Peyer's patch (tissue), 4 donors: ENCODE results near the gene GNAL. TPM values are rescaled to one million over a fixed set of nuclear protein-coding genes. Genes with fewer than 3 reads are reported as not detected.

ENCODE experiments used
- DNase-seq, 3 donors: peaks; one replicate each; pipeline ENCODE4 v3.0.0-alpha.2; 2017 to 2019
- H3K27ac ChIP-seq, 4 donors: fragments of 200-600 bp; sonication (generic); one replicate each; pipeline ENCODE4 v1.5.1; 2016 to 2019
- H3K27me3 ChIP-seq, 2 donors: fragments of 200-600 bp; sonication (generic); one replicate each; pipeline ENCODE4 v1.5.1; 2019
- H3K36me3 ChIP-seq, 3 donors: fragments of 200-600 bp; sonication (generic); one replicate each; pipeline ENCODE4 v1.5.1; 2016 to 2019
- H3K4me1 ChIP-seq, 4 donors: fragments of 200-600 bp; sonication (generic); one replicate each; pipeline ENCODE4 v1.5.1; 2016 to 2019
- H3K4me3 ChIP-seq, 4 donors: fragments of 200-600 bp; sonication (generic); 1 replicate in 3 of 4; 2 replicates in 1 of 4; pipeline ENCODE4 v1.5.1; 2016 to 2019; ENCODE audit warnings: mild to moderate bottlenecking in 1 of 4
- H3K9me3 ChIP-seq, 4 donors: fragments of 200-600 bp; sonication (generic); one replicate each; pipeline ENCODE4 v1.5.1; 2016 to 2019; ENCODE audit warnings: mild to moderate bottlenecking in 1 of 4
- POLR2A ChIP-seq, 2 donors: fragments of 450-650 bp; IDR thresholded peaks; one replicate each; pipeline ENCODE4 v1.5.1; 2017; ENCODE audit warnings: antibody characterized with exemption in 2 of 2, mild to moderate bottlenecking in 2 of 2, moderate library complexity in 2 of 2
- total RNA-seq, 4 donors: library from RNA; depleted of rRNA; stranded (reverse); fragments of >200 nt; gene quantifications; one replicate each; pipeline ENCODE4 v1.1.0, GENCODE V29; 2016
- TF ChIP-seq, protein P1 (sequence below), 6 experiments: fragments of 450-650 bp in 4 of 6; fragments of 200-600 bp in 2 of 6; sonication (generic) in 1 of 6; IDR thresholded peaks; one replicate each; pipeline ENCODE4 v1.5.1; 2017 to 2019; ENCODE audit warnings: antibody characterized with exemption in 6 of 6, mild to moderate bottlenecking in 3 of 6, moderate library complexity in 1 of 6

GNAL gene
- total RNA-seq, 4 donors from 2014 or later = 2.5 to 7.4 (median 3.6) TPM

DNA sequence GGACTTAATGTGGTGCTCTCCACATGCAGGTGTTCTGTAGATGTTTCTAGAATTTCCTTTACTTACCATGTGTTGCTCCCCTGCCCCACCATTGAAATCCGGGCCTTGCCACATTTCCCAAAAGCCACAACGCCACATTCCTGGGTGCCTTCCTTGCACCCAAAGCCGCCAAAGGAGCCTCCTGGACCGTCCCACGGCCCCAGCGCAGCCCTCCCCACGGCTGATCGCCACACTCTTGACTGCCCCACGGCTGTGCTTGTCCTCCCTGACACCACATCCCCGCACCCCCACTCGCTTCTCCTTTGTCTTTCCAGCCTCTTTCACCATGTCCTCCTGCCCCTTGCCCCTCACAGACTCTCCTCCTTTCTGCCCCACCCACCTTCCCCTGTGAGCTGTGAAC is 121.9 kb downstream of the GNAL start:
- DNase-seq = no peak
- no peaks in the 10 kb centered on the region for H3K9me3 ChIP-seq
- TF ChIP-seq POLR2A (IDR thresholded peaks at IDR 0.05) = no peak
- TF ChIP-seq, protein P1, sequence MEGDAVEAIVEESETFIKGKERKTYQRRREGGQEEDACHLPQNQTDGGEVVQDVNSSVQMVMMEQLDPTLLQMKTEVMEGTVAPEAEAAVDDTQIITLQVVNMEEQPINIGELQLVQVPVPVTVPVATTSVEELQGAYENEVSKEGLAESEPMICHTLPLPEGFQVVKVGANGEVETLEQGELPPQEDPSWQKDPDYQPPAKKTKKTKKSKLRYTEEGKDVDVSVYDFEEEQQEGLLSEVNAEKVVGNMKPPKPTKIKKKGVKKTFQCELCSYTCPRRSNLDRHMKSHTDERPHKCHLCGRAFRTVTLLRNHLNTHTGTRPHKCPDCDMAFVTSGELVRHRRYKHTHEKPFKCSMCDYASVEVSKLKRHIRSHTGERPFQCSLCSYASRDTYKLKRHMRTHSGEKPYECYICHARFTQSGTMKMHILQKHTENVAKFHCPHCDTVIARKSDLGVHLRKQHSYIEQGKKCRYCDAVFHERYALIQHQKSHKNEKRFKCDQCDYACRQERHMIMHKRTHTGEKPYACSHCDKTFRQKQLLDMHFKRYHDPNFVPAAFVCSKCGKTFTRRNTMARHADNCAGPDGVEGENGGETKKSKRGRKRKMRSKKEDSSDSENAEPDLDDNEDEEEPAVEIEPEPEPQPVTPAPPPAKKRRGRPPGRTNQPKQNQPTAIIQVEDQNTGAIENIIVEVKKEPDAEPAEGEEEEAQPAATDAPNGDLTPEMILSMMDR (IDR thresholded peaks at IDR 0.05) = no peak
- no peaks in the 10 kb centered on the region for H3K27me3 ChIP-seq
- H3K36me3 ChIP-seq = no peaks in the 10 kb centered on the region
- H3K4me3 ChIP-seq = no peak overlapping the region
- no peak overlapping the region for H3K27ac ChIP-seq
- no peaks in the 10 kb centered on the region for H3K4me1 ChIP-seq

DNA sequence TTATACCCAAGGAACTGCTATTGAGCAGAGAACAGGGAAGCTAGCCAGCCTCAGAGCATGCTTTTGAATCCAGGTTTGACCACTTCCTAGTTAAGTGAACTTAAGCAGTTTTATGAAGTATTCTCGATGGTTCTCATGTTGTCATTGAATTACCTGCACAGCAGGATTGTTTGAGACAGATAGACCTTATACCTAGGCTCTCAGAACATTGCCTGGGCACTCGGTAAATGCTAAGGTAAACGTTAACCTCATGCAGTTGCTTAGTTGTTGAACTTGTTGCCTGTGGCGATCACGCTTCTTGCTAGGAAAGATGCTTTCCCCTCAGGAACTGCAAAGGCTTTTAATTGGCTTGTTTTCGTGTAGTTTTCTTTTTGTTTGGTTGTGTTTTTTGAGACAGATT is 128.2 kb downstream of the GNAL start:
- Histone ChIP-seq H3K9me3 (no peaks in the 10 kb centered on the region), H3K36me3 (no peaks in the 10 kb centered on the region), H3K27me3 (no peaks in the 10 kb centered on the region), H3K4me1 (no peaks in the 10 kb centered on the region), H3K4me3 (no peak overlapping the region), H3K27ac (no peak overlapping the region)
- DNase-seq = no peak
- no peak for TF ChIP-seq POLR2A (IDR thresholded peaks at IDR 0.05)
- TF ChIP-seq, protein P1 (IDR thresholded peaks at IDR 0.05) = no peak

DNA sequence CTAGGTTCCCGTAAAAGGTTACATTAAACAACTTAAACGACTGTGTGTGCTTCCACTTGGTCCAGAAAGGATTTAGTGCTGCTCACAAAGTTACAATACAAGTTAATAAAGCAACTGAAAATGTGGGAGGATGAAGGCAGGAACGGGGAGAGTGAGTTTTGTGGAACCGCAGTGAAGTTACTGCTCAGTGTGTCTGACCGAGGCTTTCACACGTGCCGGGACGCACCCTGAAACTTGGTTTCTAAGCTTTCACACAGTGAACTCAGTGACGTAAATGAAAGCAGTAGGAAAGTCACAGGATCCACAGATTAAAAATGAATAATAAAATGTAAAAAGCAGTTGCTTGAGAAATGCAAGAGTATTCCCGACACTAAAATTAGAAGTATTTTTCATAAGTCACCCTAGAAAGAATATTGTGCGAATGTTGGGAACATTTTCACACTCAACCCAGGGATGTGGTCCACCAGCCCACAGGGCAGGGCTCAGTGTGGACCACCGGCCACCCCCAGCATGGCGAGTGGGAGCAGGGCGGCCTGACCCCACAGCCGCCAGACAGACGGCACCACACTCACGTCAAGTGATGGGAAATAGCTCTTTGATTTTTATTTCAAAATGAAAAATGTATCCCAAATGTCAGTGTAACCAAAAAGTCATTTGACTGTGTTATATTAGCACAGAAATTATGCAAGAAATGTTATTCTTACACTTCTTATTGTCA is 129.6 kb downstream of the GNAL start:
- no peaks in the 10 kb centered on the region for H3K9me3 ChIP-seq
- no peaks in the 10 kb centered on the region for H3K27me3 ChIP-seq
- TF ChIP-seq, protein P1 (IDR thresholded peaks at IDR 0.05) = no peak
- TF ChIP-seq POLR2A (IDR thresholded peaks at IDR 0.05) = no peak
- no peak overlapping the region for H3K4me3 ChIP-seq
- no peak for DNase-seq
- H3K4me1 ChIP-seq = no peaks in the 10 kb centered on the region
- no peak overlapping the region for H3K27ac ChIP-seq
- no peaks in the 10 kb centered on the region for H3K36me3 ChIP-seq

DNA sequence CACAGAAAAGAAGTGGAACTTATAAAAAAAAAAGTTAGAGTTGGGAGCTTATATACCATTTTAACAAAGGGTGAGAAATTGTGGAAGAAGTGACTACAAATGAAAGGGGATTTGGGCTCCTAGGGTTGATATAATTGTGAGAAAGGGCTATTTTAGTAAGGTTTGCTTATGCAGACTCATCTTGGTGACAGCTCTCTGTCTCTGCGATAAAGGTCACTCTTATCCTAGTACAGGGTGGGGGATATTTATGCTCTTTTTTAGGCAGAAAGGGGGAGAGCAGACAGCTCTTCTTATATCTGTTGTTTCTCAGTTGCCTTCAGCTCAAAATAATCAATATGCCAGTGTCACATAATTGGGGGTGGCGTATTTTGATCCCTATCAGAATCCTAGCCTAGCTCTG is 130.9 kb downstream of the GNAL start:
- TF ChIP-seq, protein P1 (IDR thresholded peaks at IDR 0.05) = no peak
- TF ChIP-seq POLR2A (IDR thresholded peaks at IDR 0.05) = no peak
- no peaks in the 10 kb centered on the region for H3K4me1 ChIP-seq
- H3K27me3 ChIP-seq = no peaks in the 10 kb centered on the region
- H3K9me3 ChIP-seq = no peaks in the 10 kb centered on the region
- no peaks in the 10 kb centered on the region for H3K36me3 ChIP-seq
- no peak overlapping the region for H3K4me3 ChIP-seq
- DNase-seq = no peak
- no peak overlapping the region for H3K27ac ChIP-seq

DNA sequence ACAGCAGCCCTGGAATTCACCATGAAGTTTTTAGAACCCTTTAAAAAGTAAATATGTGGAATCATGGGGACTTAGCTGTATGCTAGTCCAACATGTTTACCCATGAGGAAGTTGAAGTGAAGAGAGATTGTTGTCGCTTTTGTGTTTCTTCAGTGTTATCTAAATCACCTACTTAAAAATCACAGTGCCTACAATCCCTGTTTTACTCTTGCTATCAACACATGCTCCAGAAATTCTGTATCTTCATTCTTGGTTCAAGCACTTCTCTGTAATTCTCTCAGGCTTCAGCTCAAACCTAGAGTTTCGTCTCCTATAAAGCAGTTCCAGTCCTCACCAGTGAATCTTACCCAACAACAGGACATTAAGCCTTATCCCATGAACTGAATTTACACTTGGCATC is 131.6 kb downstream of the GNAL start:
- TF ChIP-seq, protein P1 (IDR thresholded peaks at IDR 0.05) = no peak
- TF ChIP-seq POLR2A (IDR thresholded peaks at IDR 0.05) = no peak
- Histone ChIP-seq H3K4me3 (no peak overlapping the region), H3K27me3 (no peaks in the 10 kb centered on the region), H3K27ac (no peak overlapping the region), H3K36me3 (no peaks in the 10 kb centered on the region), H3K4me1 (no peaks in the 10 kb centered on the region), H3K9me3 (no peaks in the 10 kb centered on the region)
- DNase-seq = no peak
